HG02885 (cell line): ENCODE results near the gene MRS2.
"Not testable (repeated sequence)": the region's sequence is repeated elsewhere in the genome, so short reads cannot be mapped to it uniquely, and the experiment has no call there.

Source experiments
- ATAC-seq: cut with Tn5 transposase; IDR thresholded peaks from one replicate; pipeline ENCODE4 v1.9.1; 2021; ENCODE audit warnings: mild to moderate bottlenecking; ENCODE audit not compliant: unreplicated experiment, poor library complexity

MRS2 gene

GRCh38 chr6:24385536-24386269 lies 17.0 kb upstream of the MRS2 start:
- no peak for ATAC-seq

DNA sequence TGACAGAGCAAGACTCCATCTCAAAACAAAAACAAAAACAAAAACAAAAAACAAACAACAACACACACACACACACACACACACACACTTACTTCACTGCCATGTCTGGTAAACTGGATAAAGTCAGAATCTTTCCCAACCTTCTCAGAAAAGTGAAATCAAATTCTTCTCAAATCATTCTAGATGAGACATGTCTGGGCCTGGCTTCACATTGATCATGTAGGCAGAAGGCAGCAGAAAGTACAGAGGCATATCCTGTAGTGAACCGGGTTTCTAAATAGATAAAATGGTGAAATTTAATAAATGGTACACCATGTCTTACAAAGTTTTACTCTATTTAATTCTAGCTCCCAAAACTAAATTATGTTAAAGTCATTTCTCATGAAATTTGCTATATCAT lies 14.9 kb upstream of the MRS2 start:
- no peak for ATAC-seq

- ATAC-seq, result no peak
Measured at GRCh38 chr6:24391208-24391607, 11.5 kb upstream of the MRS2 start.

DNA sequence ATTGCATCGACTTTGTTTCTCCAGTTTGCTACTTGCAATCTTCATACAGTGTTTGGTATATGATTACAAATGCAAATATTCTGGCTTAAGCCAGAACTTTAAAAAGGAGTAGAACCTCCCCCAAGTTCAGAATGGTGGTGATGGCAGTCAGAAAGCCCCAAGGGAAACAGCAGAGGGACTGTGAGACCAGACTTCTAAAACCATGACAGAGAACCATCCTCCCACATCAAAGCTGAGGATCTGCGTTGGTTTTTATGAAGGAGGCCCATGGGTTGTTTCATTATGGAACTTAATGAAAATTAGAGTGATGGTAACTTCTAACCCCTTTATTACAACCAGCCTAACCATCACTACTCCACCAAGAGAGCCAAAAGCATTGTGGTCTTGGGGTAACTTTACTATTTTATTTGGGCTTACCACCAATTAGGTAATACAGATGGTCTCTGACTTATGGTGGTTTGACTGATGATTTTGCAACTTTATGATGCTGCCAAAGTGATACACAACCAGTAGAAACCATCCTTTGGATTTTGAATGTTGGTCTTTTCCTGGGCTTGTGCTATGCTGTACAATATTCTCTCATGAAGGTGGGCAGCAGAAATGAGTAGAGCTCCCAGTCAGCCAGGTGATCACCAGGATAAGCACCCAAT lies 10.9 kb upstream of the MRS2 start:
- peak; percentile 94 for ATAC-seq

GRCh38 chr6:24394061-24394779 lies 8.5 kb upstream of the MRS2 start:
- ATAC-seq, result no peak

DNA sequence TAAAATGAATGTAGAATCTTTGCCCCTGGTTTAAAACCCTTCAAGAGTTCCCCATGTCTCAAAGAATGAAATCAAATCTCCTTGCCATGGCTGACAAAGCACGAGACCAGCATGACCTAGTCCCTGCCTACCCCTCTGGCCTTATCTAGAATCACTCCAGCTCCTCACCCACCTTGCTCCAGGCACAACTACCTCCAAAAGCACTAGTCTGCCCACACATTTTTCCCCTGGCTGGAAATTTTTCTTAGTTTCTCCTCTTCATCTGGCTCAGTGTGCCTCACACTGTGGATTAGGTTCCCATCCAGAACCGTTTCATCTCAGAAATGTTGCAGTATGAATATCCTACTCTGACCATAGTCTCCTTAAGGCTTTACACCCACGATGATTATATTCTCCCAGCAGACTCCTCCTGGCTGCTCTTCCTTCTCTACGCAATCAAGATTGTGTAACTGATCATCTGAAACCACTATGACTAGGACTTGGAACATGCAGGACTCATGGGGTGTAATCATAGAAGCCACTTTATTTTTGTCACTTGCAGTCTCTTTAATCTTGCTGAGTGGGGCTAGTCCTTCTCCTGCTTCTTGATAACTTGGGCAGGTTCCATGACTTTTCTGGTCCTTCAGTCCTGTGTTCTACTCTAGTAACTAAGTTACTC lies 7.8 kb upstream of the MRS2 start:
- ATAC-seq, result no peak

DNA sequence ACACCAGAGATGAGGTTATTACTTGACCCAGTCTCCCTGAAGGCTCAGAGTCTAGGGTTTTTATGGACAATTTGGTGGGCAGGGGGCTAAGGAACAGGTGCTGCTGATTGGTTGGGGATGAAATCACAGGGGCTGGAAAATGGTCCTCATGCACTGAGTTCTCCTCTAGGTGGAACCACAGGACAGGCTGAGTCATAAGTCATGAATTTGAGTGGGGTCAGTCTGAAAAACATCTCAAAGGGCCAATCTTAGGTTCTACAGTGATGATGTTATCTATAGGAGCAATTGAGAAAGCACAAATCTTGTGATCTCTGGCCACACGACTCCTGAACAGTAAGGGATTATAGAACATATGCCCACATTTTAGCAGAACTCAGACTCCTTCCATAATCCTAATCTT lies 5.9 kb upstream of the MRS2 start:
- ATAC-seq, result no peak

DNA sequence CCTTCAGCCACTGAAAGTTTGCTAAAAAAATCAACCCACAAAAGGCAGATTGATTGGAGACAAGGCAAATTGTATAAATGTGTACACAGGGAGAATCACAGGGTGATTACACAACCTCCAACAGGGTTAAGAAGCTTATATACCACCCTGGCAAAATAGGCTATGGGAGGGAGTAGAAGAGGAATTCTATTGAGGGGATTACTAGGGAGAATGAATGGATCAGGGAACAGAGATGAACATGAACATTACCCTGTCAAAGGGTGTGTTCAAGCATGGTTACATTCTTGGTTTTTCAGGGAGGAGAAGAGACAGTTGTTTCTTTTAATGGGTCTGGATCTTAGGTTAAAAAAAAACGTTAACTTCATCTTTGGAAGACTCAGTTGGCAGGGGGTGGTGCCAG lies 5.1 kb upstream of the MRS2 start:
- no peak for ATAC-seq

DNA sequence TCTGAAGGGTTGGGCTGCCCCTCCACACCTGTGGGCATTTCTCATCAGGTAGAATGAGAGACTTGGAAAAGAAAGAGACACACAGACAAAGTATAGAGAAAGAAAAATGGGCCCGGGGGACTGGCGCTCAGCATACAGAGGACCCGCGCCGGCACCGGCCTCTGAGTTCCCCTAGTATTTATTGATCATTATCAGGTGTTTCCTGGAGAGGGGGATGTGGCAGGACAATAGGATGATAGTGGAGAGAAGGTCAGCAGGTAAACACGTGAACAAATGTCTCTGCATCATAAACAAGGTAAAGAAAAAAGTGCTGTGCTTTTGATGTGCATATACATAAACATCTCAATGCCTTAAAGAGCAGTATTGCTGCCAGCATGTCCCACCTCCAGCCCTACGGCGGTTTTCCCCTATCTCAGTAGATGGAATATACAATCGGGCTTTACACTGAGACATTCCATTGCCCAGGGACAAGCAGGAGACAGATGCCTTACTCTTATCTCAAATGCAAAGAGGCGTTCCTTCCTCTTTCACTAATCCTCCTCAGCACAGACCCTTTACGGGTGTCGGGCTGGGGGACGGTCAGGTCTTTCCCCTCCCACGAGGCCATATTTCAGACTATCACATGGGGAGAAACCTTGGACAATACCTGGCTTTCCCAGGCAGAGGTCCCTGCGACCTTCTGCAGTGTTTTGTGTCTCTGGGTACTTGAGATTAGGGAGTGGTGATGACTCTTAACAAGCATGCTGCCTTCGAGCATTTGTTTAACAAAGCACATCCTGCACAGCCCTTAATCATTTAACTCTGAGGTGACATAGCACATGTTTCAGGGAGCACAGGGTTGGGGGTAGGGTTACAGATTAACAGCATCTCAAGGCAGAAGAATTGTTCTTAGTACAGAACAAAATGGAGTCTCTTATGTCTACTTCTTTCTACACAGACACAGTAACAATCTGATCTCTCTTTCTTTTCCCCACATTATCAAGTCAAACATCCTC lies 2.4 kb upstream of the MRS2 start:
- ATAC-seq, result not testable (repeated sequence)

DNA sequence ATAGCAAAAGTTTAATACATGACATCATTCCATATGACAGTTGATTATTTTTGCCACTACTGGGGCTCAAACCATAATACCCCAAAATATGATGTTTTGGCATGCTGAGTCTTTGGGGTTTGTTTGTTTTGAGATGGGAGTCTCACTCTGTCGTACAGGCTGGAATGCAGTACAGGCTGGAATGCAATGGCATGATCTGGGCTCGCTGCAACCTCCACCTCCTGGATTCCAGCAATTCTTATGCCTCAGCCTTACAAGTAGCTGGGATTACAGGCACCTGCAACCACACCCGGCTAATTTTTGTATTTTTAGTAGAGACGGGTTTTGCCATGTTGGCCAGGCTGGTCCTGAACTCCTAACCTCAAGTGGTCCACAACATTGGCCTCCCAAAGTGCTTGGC lies 1.3 kb upstream of the MRS2 start:
- ATAC-seq, result no peak

- no peak for ATAC-seq
Measured at GRCh38 chr6:24403501-24403824, 727 bp downstream of the MRS2 start.

GRCh38 chr6:24405262-24405661 lies 2.5 kb downstream of the MRS2 start:
- no peak for ATAC-seq

DNA sequence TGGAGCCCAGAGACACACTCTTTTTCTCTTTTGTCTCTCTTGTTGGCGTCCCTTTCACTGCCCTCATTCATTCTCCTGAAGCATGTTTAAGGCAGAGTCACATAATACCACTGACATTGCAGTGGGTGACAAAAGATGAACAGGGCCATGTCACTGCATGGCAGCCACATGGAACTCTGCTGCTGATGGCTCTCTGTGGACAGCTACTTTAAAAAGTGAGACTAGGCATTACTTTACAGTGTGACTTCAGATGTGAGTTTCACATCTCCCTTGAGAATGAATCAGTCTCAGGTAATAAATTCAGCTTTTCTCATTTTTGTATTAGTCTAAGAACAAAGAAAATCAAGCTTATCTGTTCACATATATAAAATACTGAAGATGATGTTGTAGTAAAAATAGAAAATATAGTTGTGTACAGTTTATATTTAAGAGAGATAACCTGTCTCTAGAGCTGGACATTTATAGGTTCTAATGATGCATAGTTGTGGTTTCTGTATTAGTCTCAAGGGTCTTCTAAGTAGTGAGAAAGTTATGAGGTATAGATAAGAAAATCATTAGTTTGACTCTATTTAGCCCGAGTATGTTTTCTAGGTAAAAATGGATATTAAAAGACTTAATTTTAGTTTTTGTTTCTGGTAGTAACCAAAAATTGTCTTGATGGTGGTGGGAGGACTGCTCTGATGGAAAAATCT lies 6.1 kb downstream of the MRS2 start:
- ATAC-seq, result peak; percentile 93

- no peak for ATAC-seq
Measured at GRCh38 chr6:24410622-24411021, 7.9 kb downstream of the MRS2 start.

- ATAC-seq, result no peak
Measured at GRCh38 chr6:24412294-24412693, 9.6 kb downstream of the MRS2 start.

DNA sequence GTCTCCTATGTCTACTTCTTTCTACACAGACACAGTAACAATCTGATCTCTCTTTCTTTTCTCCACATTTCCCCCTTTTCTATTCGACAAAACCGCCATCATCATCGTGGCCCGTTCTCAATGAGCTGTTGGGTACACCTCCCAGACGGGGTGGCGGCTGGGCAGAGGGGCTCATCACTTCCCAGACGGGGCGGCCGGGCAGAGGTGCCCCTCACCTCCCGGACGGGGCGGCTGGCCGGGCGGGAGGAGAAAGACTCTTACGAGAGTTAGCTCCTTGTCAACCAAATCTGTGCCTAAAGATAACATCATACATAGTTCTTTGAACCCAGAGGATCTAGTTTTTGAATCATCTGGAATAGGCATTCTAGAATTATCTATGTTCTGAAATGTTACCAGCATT lies 11.8 kb downstream of the MRS2 start:
- ATAC-seq, result not testable (repeated sequence)

GRCh38 chr6:24415753-24416152 lies 13.0 kb downstream of the MRS2 start:
- peak; percentile 81 for ATAC-seq

DNA sequence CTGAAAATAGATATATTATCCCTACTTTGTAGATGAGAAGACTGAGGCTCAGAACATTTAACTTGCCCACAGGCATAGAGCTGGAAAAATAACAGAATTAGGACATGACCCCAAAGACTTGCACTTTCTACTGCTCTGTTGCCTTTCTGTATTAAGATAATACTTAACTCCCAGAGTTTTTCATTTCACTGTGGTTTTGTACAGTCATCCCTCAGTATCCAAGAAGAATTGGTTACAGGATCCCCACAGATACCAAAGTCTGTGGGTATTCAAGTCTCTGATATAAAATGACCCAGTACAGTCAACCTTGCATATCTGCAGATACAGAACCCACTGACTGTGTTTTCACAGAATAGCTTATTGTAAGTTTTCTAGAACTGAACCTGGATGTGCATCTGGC lies 16.8 kb downstream of the MRS2 start:
- ATAC-seq, result no peak

DNA sequence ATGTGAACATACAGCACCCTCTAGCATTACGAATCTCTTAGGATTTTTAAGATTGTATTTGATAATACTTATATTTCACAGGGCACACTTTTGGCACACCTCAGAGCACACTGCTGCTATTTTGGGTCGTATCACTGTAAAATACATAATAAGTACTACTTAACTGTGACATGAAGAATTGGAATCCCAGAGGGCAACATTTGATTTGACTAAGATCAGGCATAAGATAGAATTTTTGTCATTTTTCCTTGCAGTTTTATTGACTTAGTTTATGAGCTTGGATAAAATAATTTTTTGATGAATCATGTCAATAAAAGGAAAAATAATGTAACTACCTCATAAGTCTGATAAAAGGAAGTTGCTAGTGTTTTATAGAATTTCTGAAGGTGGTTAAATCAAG lies 22.4 kb downstream of the MRS2 start:
- ATAC-seq, result no peak
